BLaER1 (cell line): ENCODE data around the gene P3R3URF.
A peak's percentile ranks its signal among the peaks of the same experiment; 100 is the strongest.

Source experiments
- H3K27ac ChIP-seq: shearing (Covaris generic); formaldehyde crosslinking; 2 replicates; pipeline ENCODE4 v1.8.1; 2022
- H3K27me3 ChIP-seq: shearing (Covaris generic); formaldehyde crosslinking; 2 replicates; pipeline ENCODE4 v1.8.1; 2022
- H3K36me3 ChIP-seq: shearing (Covaris generic); formaldehyde crosslinking; 2 replicates; pipeline ENCODE4 v1.8.1; 2022
- H3K4me1 ChIP-seq: shearing (Covaris generic); formaldehyde crosslinking; 2 replicates; pipeline ENCODE4 v1.8.1; 2022
- H3K4me2 ChIP-seq: shearing (Covaris generic); formaldehyde crosslinking; 2 replicates; pipeline ENCODE4 v1.8.1; 2022
- H3K4me3 ChIP-seq: shearing (Covaris generic); formaldehyde crosslinking; 2 replicates; pipeline ENCODE4 v1.8.1; 2022
- H3K9ac ChIP-seq: shearing (Covaris generic); formaldehyde crosslinking; 2 replicates; pipeline ENCODE4 v1.8.1; 2022
- H3K9me3 ChIP-seq: shearing (Covaris generic); formaldehyde crosslinking; 2 replicates; pipeline ENCODE4 v1.8.1; 2022
- H4K20me1 ChIP-seq: shearing (Covaris generic); formaldehyde crosslinking; 2 replicates; pipeline ENCODE4 v1.8.1; 2022
- Cebpa-rat ChIP-seq: shearing (Covaris generic); IDR thresholded peaks from 2 replicates; pipeline ENCODE4 v1.8.1; 2022

The P3R3URF gene

GRCh38 chr1:46134660-46135331 is 41.5 kb downstream of the P3R3URF start:
- TF ChIP-seq Cebpa-rat, result no peak
- Histone ChIP-seq H3K9me3 (no peaks in the 10 kb centered on the region), H4K20me1 (no peaks in the 10 kb centered on the region), H3K4me3 (no peak overlapping the region), H3K4me1 (peaks cover 15% of the 10 kb centered on the region), H3K27ac (no peak overlapping the region), H3K9ac (no peak overlapping the region), H3K36me3 (no peaks in the 10 kb centered on the region), H3K27me3 (no peaks in the 10 kb centered on the region), H3K4me2 (peak overlapping the region; percentile 91; the same call in 1 of the 2 replicates)

GRCh38 chr1:46133781-46134350 is 42.4 kb downstream of the P3R3URF start:
- peak overlapping the region; percentile 99 for H3K27ac ChIP-seq

GRCh38 chr1:46133181-46133658 is 43.1 kb downstream of the P3R3URF start:
- Histone ChIP-seq H3K27ac (peak overlapping the region; percentile 99), H3K4me2 (peak overlapping the region; percentile 91), H3K4me3 (peak overlapping the region; percentile 81), H3K4me1 (peaks cover 30% of the 10 kb centered on the region), H4K20me1 (peaks cover 13% of the 10 kb centered on the region; the same call in 1 of the 2 replicates), H3K9ac (peak overlapping the region; percentile 97), H3K9me3 (no peaks in the 10 kb centered on the region), H3K27me3 (no peaks in the 10 kb centered on the region), H3K36me3 (peaks cover under 1% of the 10 kb centered on the region; the same call in 1 of the 2 replicates)
- TF ChIP-seq Cebpa-rat, result no peak

More at GRCh38 chr1:46133781-46134350, 42.4 kb downstream of the P3R3URF start:
- Histone ChIP-seq H3K4me1 (peaks cover 23% of the 10 kb centered on the region), H3K9me3 (no peaks in the 10 kb centered on the region), H4K20me1 (peaks cover 7% of the 10 kb centered on the region; the same call in 1 of the 2 replicates), H3K27me3 (no peaks in the 10 kb centered on the region), H3K9ac (peak overlapping the region; percentile 97), H3K36me3 (no peaks in the 10 kb centered on the region), H3K4me3 (peak overlapping the region; percentile 81), H3K4me2 (peak overlapping the region; percentile 91)
- no peak for TF ChIP-seq Cebpa-rat

GRCh38 chr1:46132529-46133180 is 43.6 kb downstream of the P3R3URF start, which contains the start of gene PIK3R3:
Gene PIK3R3, minus strand, starts transcription at chr1:46132629. Its CDS starts 677 bp downstream, at chr1:46131952.
- peaks cover 35% of the 10 kb centered on the region for H3K4me1 ChIP-seq
- H3K27me3 ChIP-seq, result no peaks in the 10 kb centered on the region
- peaks cover 6% of the 10 kb centered on the region; the same call in 1 of the 2 replicates for H3K36me3 ChIP-seq
- TF ChIP-seq Cebpa-rat, result no peak
- H3K4me2 ChIP-seq, result peak within 1 kb of the TSS; percentile 91
- H3K4me3 ChIP-seq, result peak within 1 kb of the TSS; percentile 81
- H4K20me1 ChIP-seq, result peaks cover 19% of the 10 kb centered on the region; the same call in 1 of the 2 replicates
- peak within 1 kb of the TSS; percentile 99 for H3K27ac ChIP-seq
- peak within 1 kb of the TSS; percentile 97 for H3K9ac ChIP-seq
- no peaks in the 10 kb centered on the region for H3K9me3 ChIP-seq

GRCh38 chr1:46131712-46132528 is 44.4 kb downstream of the P3R3URF start:
- Histone ChIP-seq H3K27ac (peak overlapping the region; percentile 99), H3K9me3 (no peaks in the 10 kb centered on the region), H3K4me1 (peaks cover 39% of the 10 kb centered on the region), H3K36me3 (peaks cover 12% of the 10 kb centered on the region; the same call in 1 of the 2 replicates), H3K4me2 (peak overlapping the region; percentile 66), H3K9ac (peak overlapping the region; percentile 97), H4K20me1 (peaks cover 22% of the 10 kb centered on the region; the same call in 1 of the 2 replicates), H3K4me3 (peak overlapping the region; percentile 81), H3K27me3 (no peaks in the 10 kb centered on the region)
- no peak for TF ChIP-seq Cebpa-rat

GRCh38 chr1:46131093-46131492 is 45.2 kb downstream of the P3R3URF start:
- H3K4me1 ChIP-seq, result peaks cover 39% of the 10 kb centered on the region
- peak overlapping the region; percentile 73 for H3K27ac ChIP-seq
- peaks cover 19% of the 10 kb centered on the region; the same call in 1 of the 2 replicates for H3K36me3 ChIP-seq
- peaks cover 24% of the 10 kb centered on the region; the same call in 1 of the 2 replicates for H4K20me1 ChIP-seq
- H3K4me3 ChIP-seq, result peak overlapping the region; percentile 81
- peak overlapping the region; percentile 89 for H3K4me2 ChIP-seq
- H3K27me3 ChIP-seq, result no peaks in the 10 kb centered on the region
- peak overlapping the region; percentile 97 for H3K9ac ChIP-seq
- H3K9me3 ChIP-seq, result no peaks in the 10 kb centered on the region
- TF ChIP-seq Cebpa-rat, result no peak

- Histone ChIP-seq H3K4me1 (peaks cover 39% of the 10 kb centered on the region), H3K27me3 (no peaks in the 10 kb centered on the region), H4K20me1 (peaks cover 29% of the 10 kb centered on the region; the same call in 1 of the 2 replicates), H3K4me2 (peak overlapping the region; percentile 89), H3K4me3 (peak overlapping the region; percentile 81), H3K27ac (peak overlapping the region; percentile 73), H3K9me3 (no peaks in the 10 kb centered on the region), H3K9ac (peak overlapping the region; percentile 97), H3K36me3 (peaks cover 22% of the 10 kb centered on the region; the same call in 1 of the 2 replicates)
- no peak for TF ChIP-seq Cebpa-rat
These were observed 45.7 kb downstream of the P3R3URF start for GRCh38 chr1:46130606-46131005.

GRCh38 chr1:46130121-46130520 is 46.2 kb downstream of the P3R3URF start:
- peak overlapping the region; percentile 73 for H3K27ac ChIP-seq
- peak overlapping the region; percentile 97 for H3K9ac ChIP-seq
- H3K4me3 ChIP-seq, result peak overlapping the region; percentile 81
- H3K36me3 ChIP-seq, result peaks cover 22% of the 10 kb centered on the region; the same call in 1 of the 2 replicates
- no peaks in the 10 kb centered on the region for H3K27me3 ChIP-seq
- H3K9me3 ChIP-seq, result no peaks in the 10 kb centered on the region
- peaks cover 32% of the 10 kb centered on the region; the same call in 1 of the 2 replicates for H4K20me1 ChIP-seq
- TF ChIP-seq Cebpa-rat, result no peak
- H3K4me2 ChIP-seq, result peak overlapping the region; percentile 89
- H3K4me1 ChIP-seq, result peaks cover 39% of the 10 kb centered on the region

GRCh38 chr1:46128344-46128743 is 47.9 kb downstream of the P3R3URF start:
- Histone ChIP-seq H3K36me3 (peaks cover 22% of the 10 kb centered on the region; the same call in 1 of the 2 replicates), H3K27me3 (no peaks in the 10 kb centered on the region), H3K9me3 (no peaks in the 10 kb centered on the region), H3K4me1 (peaks cover 25% of the 10 kb centered on the region), H4K20me1 (peaks cover 50% of the 10 kb centered on the region), H3K4me2 (peak overlapping the region; percentile 89), H3K27ac (no peak overlapping the region), H3K9ac (no peak overlapping the region), H3K4me3 (peak overlapping the region; percentile 81; the same call in 1 of the 2 replicates)
- TF ChIP-seq Cebpa-rat, result no peak
